OCI-LY3 (cell line): Measurements from ENCODE around the gene NCOA1.

ENCODE experiments used
- H2AFZ ChIP-seq: fragments of 200-600, 300-600 bp; shearing (Covaris generic); 2 replicates; pipeline ENCODE4 v1.6.0; 2014; ENCODE audit warnings: antibody characterized with exemption, low read depth, low read length
- H3K27ac ChIP-seq: fragments of 200-600, 300-600 bp; sonication (generic); 2 replicates; pipeline ENCODE4 v1.5.1; 2014; ENCODE audit warnings: mild to moderate bottlenecking, low read length, moderate library complexity, mixed read lengths
- H3K27me3 ChIP-seq: fragments of 200-600, 300-600 bp; sonication (generic); 2 replicates; pipeline ENCODE4 v1.6.1; 2014; ENCODE audit warnings: low read depth, low read length, mixed read lengths
- H3K36me3 ChIP-seq: fragments of 200-600, 300-600 bp; sonication (generic); replicated peaks from 2 replicates; pipeline ENCODE3; 2014; ENCODE audit warnings: low read depth, low read length, mixed read lengths
- H3K4me1 ChIP-seq: fragments of 300-600, 200-600 bp; sonication (generic); 2 replicates; pipeline ENCODE4 v1.6.1; 2014; ENCODE audit warnings: low read length, mixed read lengths
- H3K4me2 ChIP-seq: fragments of 200-600, 300-600 bp; sonication (generic); 2 replicates; pipeline ENCODE4 v1.6.1; 2014; ENCODE audit warnings: low read length, mixed read lengths
- H3K4me3 ChIP-seq: fragments of 300-600, 200-600 bp; sonication (generic); 2 replicates; pipeline ENCODE4 v1.5.1; 2014; ENCODE audit warnings: antibody characterized with exemption, mild to moderate bottlenecking, low read length, moderate library complexity
- H3K79me2 ChIP-seq: fragments of 300-600, 200-600 bp; shearing (Covaris generic); 2 replicates; pipeline ENCODE4 v1.6.1; 2014; ENCODE audit warnings: mild to moderate bottlenecking, low read length, mixed read lengths
- H3K9ac ChIP-seq: fragments of 300-600, 200-600 bp; shearing (Covaris generic); 2 replicates; pipeline ENCODE4 v1.6.0; 2014; ENCODE audit warnings: mild to moderate bottlenecking, low read length, moderate library complexity
- H3K9me3 ChIP-seq: fragments of 200-600, 300-600 bp; shearing (Covaris generic); 2 replicates; pipeline ENCODE4 v1.6.1; 2014; ENCODE audit warnings: low read length, mixed read lengths; ENCODE audit not compliant: insufficient read depth
- H4K20me1 ChIP-seq: fragments of 200-600, 300-600 bp; sonication (generic); 2 replicates; pipeline ENCODE4 v1.6.1; 2016; ENCODE audit warnings: low read length, mixed read lengths; ENCODE audit not compliant: insufficient read depth
- CTCF ChIP-seq: fragments of 200-600, 300-600 bp; sonication (generic); IDR thresholded peaks from 2 replicates; pipeline ENCODE4 v1.5.1; 2014; ENCODE audit warnings: antibody characterized with exemption, low read length, low read depth
- EZH2phosphoT487 ChIP-seq: fragments of 200-600 bp; shearing (Covaris generic); IDR thresholded peaks from 2 replicates; pipeline ENCODE4 v1.6.1; 2018; ENCODE audit warnings: antibody characterized with exemption, mixed run types, low read depth

NCOA1 gene

GRCh38 chr2:24586955-24587354, 95.9 kb downstream of the NCOA1 start:
- H3K36me3 ChIP-seq = peaks cover 18% of the 10 kb centered on the region
- peak overlapping the region; percentile 63 for H3K4me3 ChIP-seq
- H2AFZ ChIP-seq = no peak overlapping the region
- peak overlapping the region; percentile 75 for H3K9ac ChIP-seq
- no peaks in the 10 kb centered on the region for H4K20me1 ChIP-seq
- no peaks in the 10 kb centered on the region; the same call in 1 of the 2 replicates for H3K9me3 ChIP-seq
- peaks cover 45% of the 10 kb centered on the region for H3K4me1 ChIP-seq
- TF ChIP-seq EZH2phosphoT487 (no peak), CTCF (no peak)
- peak overlapping the region; percentile 91 for H3K4me2 ChIP-seq
- H3K27me3 ChIP-seq = no peaks in the 10 kb centered on the region
- peaks cover 7% of the 10 kb centered on the region; the same call in 1 of the 2 replicates for H3K79me2 ChIP-seq
- H3K27ac ChIP-seq = peak overlapping the region; percentile 95

- H3K9ac ChIP-seq = no peak overlapping the region
- H3K36me3 ChIP-seq = peaks cover 17% of the 10 kb centered on the region
Observed at GRCh38 chr2:24588294-24588693, 97.2 kb downstream of the NCOA1 start.

GRCh38 chr2:24592441-24593100, 101.5 kb downstream of the NCOA1 start:
- peaks cover 3% of the 10 kb centered on the region; the same call in 1 of the 2 replicates for H3K79me2 ChIP-seq
- H3K27me3 ChIP-seq = no peaks in the 10 kb centered on the region
- H3K27ac ChIP-seq = no peak overlapping the region
- peaks cover 14% of the 10 kb centered on the region for H3K36me3 ChIP-seq
- H3K4me3 ChIP-seq = no peak overlapping the region
- TF ChIP-seq CTCF = no peak
- TF ChIP-seq EZH2phosphoT487 = no peak
- no peaks in the 10 kb centered on the region for H3K9me3 ChIP-seq
- no peak overlapping the region for H3K4me2 ChIP-seq
- H4K20me1 ChIP-seq = no peaks in the 10 kb centered on the region
- peaks cover 13% of the 10 kb centered on the region for H3K4me1 ChIP-seq
- H2AFZ ChIP-seq = no peak overlapping the region
- H3K9ac ChIP-seq = no peak overlapping the region

More at GRCh38 chr2:24588294-24588693, 97.2 kb downstream of the NCOA1 start:
- TF ChIP-seq CTCF (no peak), EZH2phosphoT487 (no peak)
- H2AFZ ChIP-seq = no peak overlapping the region
- peaks cover 46% of the 10 kb centered on the region for H3K4me1 ChIP-seq
- H3K9me3 ChIP-seq = no peaks in the 10 kb centered on the region
- no peak overlapping the region for H3K4me3 ChIP-seq
- H3K79me2 ChIP-seq = peaks cover 4% of the 10 kb centered on the region; the same call in 1 of the 2 replicates
- H3K27ac ChIP-seq = no peak overlapping the region
- H3K27me3 ChIP-seq = no peaks in the 10 kb centered on the region
- H3K4me2 ChIP-seq = no peak overlapping the region
- H4K20me1 ChIP-seq = no peaks in the 10 kb centered on the region

GRCh38 chr2:24594283-24594682, 103.2 kb downstream of the NCOA1 start:
- H3K27ac ChIP-seq = no peak overlapping the region
- H3K4me3 ChIP-seq = no peak overlapping the region
- H3K9me3 ChIP-seq = no peaks in the 10 kb centered on the region
- no peak for TF ChIP-seq EZH2phosphoT487
- no peak for TF ChIP-seq CTCF
- no peaks in the 10 kb centered on the region for H3K79me2 ChIP-seq
- H3K27me3 ChIP-seq = no peaks in the 10 kb centered on the region
- no peak overlapping the region for H2AFZ ChIP-seq
- H3K4me1 ChIP-seq = peaks cover 7% of the 10 kb centered on the region; the same call in 1 of the 2 replicates
- no peak overlapping the region for H3K9ac ChIP-seq
- no peaks in the 10 kb centered on the region for H4K20me1 ChIP-seq
- H3K36me3 ChIP-seq = peaks cover under 1% of the 10 kb centered on the region
- no peak overlapping the region for H3K4me2 ChIP-seq
